HCT116 (cell line): ENCODE results near the gene NKPD1.

Source experiments
- EGR1 ChIP-seq: IDR thresholded peaks from 2 replicates; pipeline ENCODE4 v1.6.1; 2012; ENCODE audit warnings: low read depth
- JUND ChIP-seq: IDR thresholded peaks from 2 replicates; pipeline ENCODE4 v1.6.1; 2012
- POLR2A ChIP-seq: IDR thresholded peaks from 2 replicates; pipeline ENCODE4 v1.7.0; 2011; ENCODE audit warnings: borderline replicate concordance; ENCODE audit not compliant: insufficient read depth, insufficient read length; ENCODE audit errors: extremely low read depth
- POLR2AphosphoS5 ChIP-seq: IDR thresholded peaks from 2 replicates; pipeline ENCODE4 v1.6.1; 2011; ENCODE audit warnings: mild to moderate bottlenecking, low read depth, low read length, moderate library complexity
- RAD21 ChIP-seq: IDR thresholded peaks from 2 replicates; pipeline ENCODE4 v1.6.1; 2012; ENCODE audit warnings: low read depth, mild to moderate bottlenecking
- TF ChIP-seq, protein P1 (sequence below): IDR thresholded peaks from 2 replicates; pipeline ENCODE4 v1.6.1; 2012; ENCODE audit warnings: low read depth
- TF ChIP-seq, protein P2 (sequence below), 3 experiments: fragments of 200-600 bp in 1 of 3; sonication (generic) in 1 of 3; IDR thresholded peaks in 2 of 3; conservative IDR thresholded peaks in 1 of 3; 2 replicates each; pipeline ENCODE4 v1.5.1; 2012 to 2017; ENCODE audit warnings: low read depth in 2 of 3, low read length in 2 of 3, antibody characterized with exemption in 1 of 3, borderline replicate concordance in 1 of 3, control low read depth in 1 of 3, mild to moderate bottlenecking in 1 of 3, mixed read lengths in 1 of 3, mixed run types in 1 of 3, moderate library complexity in 1 of 3; ENCODE audit not compliant: insufficient read depth in 1 of 3

DNA sequence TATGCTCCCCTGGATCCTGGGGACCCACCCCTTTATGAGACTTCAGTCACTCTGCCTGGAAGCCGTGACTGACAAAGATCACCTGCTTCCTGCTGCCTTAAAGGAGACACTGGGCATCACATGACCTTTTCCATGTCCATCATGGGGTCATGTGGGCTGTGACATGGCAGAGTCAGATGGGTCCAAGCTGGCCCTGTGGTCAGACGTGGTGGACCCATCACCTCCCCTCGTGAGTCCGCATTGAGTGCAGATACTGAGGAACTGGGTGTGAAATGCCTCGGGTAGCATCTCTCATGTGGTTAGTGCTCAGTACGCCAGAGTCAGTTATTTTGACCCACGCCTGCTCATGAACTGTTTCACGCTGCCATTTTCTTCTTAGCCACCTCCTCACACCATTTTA lies 27.1 kb downstream of the NKPD1 start:
- TF ChIP-seq, protein P1, sequence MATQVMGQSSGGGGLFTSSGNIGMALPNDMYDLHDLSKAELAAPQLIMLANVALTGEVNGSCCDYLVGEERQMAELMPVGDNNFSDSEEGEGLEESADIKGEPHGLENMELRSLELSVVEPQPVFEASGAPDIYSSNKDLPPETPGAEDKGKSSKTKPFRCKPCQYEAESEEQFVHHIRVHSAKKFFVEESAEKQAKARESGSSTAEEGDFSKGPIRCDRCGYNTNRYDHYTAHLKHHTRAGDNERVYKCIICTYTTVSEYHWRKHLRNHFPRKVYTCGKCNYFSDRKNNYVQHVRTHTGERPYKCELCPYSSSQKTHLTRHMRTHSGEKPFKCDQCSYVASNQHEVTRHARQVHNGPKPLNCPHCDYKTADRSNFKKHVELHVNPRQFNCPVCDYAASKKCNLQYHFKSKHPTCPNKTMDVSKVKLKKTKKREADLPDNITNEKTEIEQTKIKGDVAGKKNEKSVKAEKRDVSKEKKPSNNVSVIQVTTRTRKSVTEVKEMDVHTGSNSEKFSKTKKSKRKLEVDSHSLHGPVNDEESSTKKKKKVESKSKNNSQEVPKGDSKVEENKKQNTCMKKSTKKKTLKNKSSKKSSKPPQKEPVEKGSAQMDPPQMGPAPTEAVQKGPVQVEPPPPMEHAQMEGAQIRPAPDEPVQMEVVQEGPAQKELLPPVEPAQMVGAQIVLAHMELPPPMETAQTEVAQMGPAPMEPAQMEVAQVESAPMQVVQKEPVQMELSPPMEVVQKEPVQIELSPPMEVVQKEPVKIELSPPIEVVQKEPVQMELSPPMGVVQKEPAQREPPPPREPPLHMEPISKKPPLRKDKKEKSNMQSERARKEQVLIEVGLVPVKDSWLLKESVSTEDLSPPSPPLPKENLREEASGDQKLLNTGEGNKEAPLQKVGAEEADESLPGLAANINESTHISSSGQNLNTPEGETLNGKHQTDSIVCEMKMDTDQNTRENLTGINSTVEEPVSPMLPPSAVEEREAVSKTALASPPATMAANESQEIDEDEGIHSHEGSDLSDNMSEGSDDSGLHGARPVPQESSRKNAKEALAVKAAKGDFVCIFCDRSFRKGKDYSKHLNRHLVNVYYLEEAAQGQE, result no peak
- TF ChIP-seq, protein P2, sequence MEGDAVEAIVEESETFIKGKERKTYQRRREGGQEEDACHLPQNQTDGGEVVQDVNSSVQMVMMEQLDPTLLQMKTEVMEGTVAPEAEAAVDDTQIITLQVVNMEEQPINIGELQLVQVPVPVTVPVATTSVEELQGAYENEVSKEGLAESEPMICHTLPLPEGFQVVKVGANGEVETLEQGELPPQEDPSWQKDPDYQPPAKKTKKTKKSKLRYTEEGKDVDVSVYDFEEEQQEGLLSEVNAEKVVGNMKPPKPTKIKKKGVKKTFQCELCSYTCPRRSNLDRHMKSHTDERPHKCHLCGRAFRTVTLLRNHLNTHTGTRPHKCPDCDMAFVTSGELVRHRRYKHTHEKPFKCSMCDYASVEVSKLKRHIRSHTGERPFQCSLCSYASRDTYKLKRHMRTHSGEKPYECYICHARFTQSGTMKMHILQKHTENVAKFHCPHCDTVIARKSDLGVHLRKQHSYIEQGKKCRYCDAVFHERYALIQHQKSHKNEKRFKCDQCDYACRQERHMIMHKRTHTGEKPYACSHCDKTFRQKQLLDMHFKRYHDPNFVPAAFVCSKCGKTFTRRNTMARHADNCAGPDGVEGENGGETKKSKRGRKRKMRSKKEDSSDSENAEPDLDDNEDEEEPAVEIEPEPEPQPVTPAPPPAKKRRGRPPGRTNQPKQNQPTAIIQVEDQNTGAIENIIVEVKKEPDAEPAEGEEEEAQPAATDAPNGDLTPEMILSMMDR (IDR thresholded peaks at IDR 0.05 in 2 of 3, conservative IDR thresholded peaks at IDR 0.05 in 1 of 3; ENCODE audit: borderline replicate concordance in 1 of 3, insufficient read depth in 1 of 3, low read depth in 2 of 3, low read length in 2 of 3), result no peak
- no peak for TF ChIP-seq POLR2AphosphoS5
- TF ChIP-seq POLR2A, result no peak
- no peak for TF ChIP-seq EGR1
- TF ChIP-seq JUND, result no peak
- no peak for TF ChIP-seq RAD21
